HCT116 (cell line): Measurements from ENCODE around the gene SHISA4. TPM values are rescaled to one million over a fixed set of nuclear protein-coding genes. Genes with fewer than 3 reads are reported as not detected.

ENCODE experiments used
- ATAC-seq: fragments of 200-7000 bp; cut with Tn5 transposase; 2 replicates; pipeline ENCODE4 v1.9.1; 2020; ENCODE audit warnings: mild to moderate bottlenecking, moderate library complexity
- BruUV-seq: library from RNA; stranded (reverse); fragments of 400-500 nt; replicated peaks from 2 replicates; lab custom pipeline; 2021; lab: Mats Ljungman, UMichigan
- CTCF ChIA-PET: fragments of 300-600 bp; sonication (Branson Sonifier 250); formaldehyde crosslinking; loops from one replicate; lab custom pipeline; 2021; ENCODE audit warnings: antibody characterized with exemption; lab: Charles Lee
- POLR2A ChIA-PET: fragments of 300-600, 350-600 bp; sonication (Branson Sonifier 250); formaldehyde crosslinking; loops from one replicate; lab custom pipeline; 2021; ENCODE audit warnings: antibody characterized with exemption; lab: Charles Lee
- RAD21 ChIA-PET, 2 experiments: fragments of 300-600 bp; sonication (Branson Sonifier 250); formaldehyde crosslinking; loops; one replicate each; lab custom pipeline; 2023; ENCODE audit warnings: low total read pairs in 2 of 2; ENCODE audit not compliant: uncharacterized antibody in 2 of 2, unreplicated experiment in 2 of 2, low non-redundant PET in 1 of 2; lab: Charles Lee
- DNase-seq: peaks from one replicate; pipeline ENCODE4 v3.0.0-alpha.2; 2010; ENCODE audit warnings: low read depth, low spot score
- H2AFZ ChIP-seq: fragments of 200-600 bp; shearing (Covaris generic), sonication (generic); 2 replicates; pipeline ENCODE4 v1.6.1; 2017; ENCODE audit warnings: low read depth, mixed run types, mixed read lengths, antibody characterized with exemption, low read length; ENCODE audit not compliant: poor library complexity, severe bottlenecking
- H3K27ac ChIP-seq: 2 replicates; pipeline ENCODE4 v1.5.1; 2012; ENCODE audit warnings: low read depth, low read length
- H3K27me3 ChIP-seq: fragments of 200-600 bp; sonication (generic); 2 replicates; pipeline ENCODE4 v1.6.1; 2016; ENCODE audit warnings: mixed run types, low read length, mixed read lengths; ENCODE audit not compliant: insufficient read depth
- H3K36me3 ChIP-seq, 2 experiments: fragments of 200-500 bp in 1 of 2; fragments of 200-600 bp in 1 of 2; sonication (Bioruptor generic) in 1 of 2; sonication (generic) in 1 of 2; 2 replicates each; pipeline versions ENCODE4 v1.5.1 to v1.6.1; 2014 to 2016; ENCODE audit warnings: low read length in 2 of 2, inconsistent platforms in 1 of 2, mixed read lengths in 1 of 2, mixed run types in 1 of 2; ENCODE audit not compliant: insufficient read depth in 2 of 2, control insufficient read depth in 1 of 2
- H3K4me1 ChIP-seq, 2 experiments: fragments of 200-600 bp in 1 of 2; sonication (generic) in 1 of 2; 2 replicates each; pipeline versions ENCODE4 v1.5.1 to v1.6.1; 2012 to 2017; ENCODE audit warnings: low read length in 2 of 2, inconsistent platforms in 1 of 2, mild to moderate bottlenecking in 1 of 2, mixed read lengths in 1 of 2, mixed run types in 1 of 2, moderate library complexity in 1 of 2; ENCODE audit not compliant: insufficient read depth in 2 of 2, control insufficient read depth in 1 of 2
- H3K4me2 ChIP-seq: fragments of 200-600 bp; sonication (generic); 2 replicates; pipeline ENCODE4 v1.6.1; 2017; ENCODE audit warnings: mixed run types, low read length, mixed read lengths
- H3K4me3 ChIP-seq, 2 experiments: fragments of 200-600 bp in 1 of 2; sonication (generic) in 1 of 2; replicated peaks in 1 of 2; 2 replicates each; pipeline ENCODE4 v1.5.1; 2011 to 2016; ENCODE audit warnings: low read length in 2 of 2, control low read depth in 1 of 2, low read depth in 1 of 2, mild to moderate bottlenecking in 1 of 2, mixed read lengths in 1 of 2, mixed run types in 1 of 2
- H3K79me2 ChIP-seq: fragments of 200-600 bp; sonication (generic); 2 replicates; pipeline ENCODE4 v1.6.1; 2017; ENCODE audit warnings: mild to moderate bottlenecking, mixed run types, low read length, moderate library complexity, mixed read lengths; ENCODE audit not compliant: insufficient read depth
- H3K9ac ChIP-seq: fragments of 200-600 bp; sonication (generic); 2 replicates; pipeline ENCODE4 v1.6.1; 2016; ENCODE audit warnings: low read length, mixed read lengths
- H3K9me2 ChIP-seq: fragments of 200-600 bp; sonication (generic), shearing (Covaris generic); 2 replicates; pipeline ENCODE4 v1.6.1; 2017; ENCODE audit warnings: mixed run types, mild to moderate bottlenecking, moderate library complexity; ENCODE audit not compliant: insufficient read depth
- H3K9me3 ChIP-seq, 2 experiments: fragments of 200-500 bp in 1 of 2; fragments of 200-600 bp in 1 of 2; sonication (Bioruptor generic) in 1 of 2; sonication (generic) in 1 of 2; 2 replicates each; pipeline ENCODE4 v1.6.1; 2014 to 2017; ENCODE audit warnings: low read length in 2 of 2, mixed read lengths in 2 of 2, inconsistent platforms in 1 of 2, low read depth in 1 of 2, mild to moderate bottlenecking in 1 of 2, mixed run types in 1 of 2, moderate library complexity in 1 of 2; ENCODE audit not compliant: control insufficient read depth in 1 of 2, insufficient read depth in 1 of 2
- H4K20me1 ChIP-seq: fragments of 200-600 bp; sonication (generic), shearing (Covaris generic); 2 replicates; pipeline ENCODE4 v1.6.1; 2017; ENCODE audit warnings: mixed run types, mild to moderate bottlenecking, moderate library complexity; ENCODE audit not compliant: insufficient read depth
- CBX3 ChIP-seq: IDR thresholded peaks from 2 replicates; pipeline ENCODE4 v1.6.1; 2012; ENCODE audit warnings: low read depth
- EGR1 ChIP-seq: IDR thresholded peaks from 2 replicates; pipeline ENCODE4 v1.6.1; 2012; ENCODE audit warnings: low read depth
- ELF1 ChIP-seq: IDR thresholded peaks from 2 replicates; pipeline ENCODE4 v1.6.1; 2012; ENCODE audit warnings: low read depth, borderline replicate concordance
- EZH2 ChIP-seq: fragments of 200-600 bp; sonication (generic); IDR thresholded peaks from 2 replicates; pipeline ENCODE4 v1.6.1; 2017; ENCODE audit warnings: antibody characterized with exemption, mixed run types
- EZH2phosphoT487 ChIP-seq: fragments of 200-600 bp; IDR thresholded peaks from 2 replicates; pipeline ENCODE4 v1.6.1; 2018; ENCODE audit warnings: antibody characterized with exemption, borderline replicate concordance
- FOSL1 ChIP-seq: IDR thresholded peaks from 2 replicates; pipeline ENCODE4 v1.6.1; 2012; ENCODE audit warnings: low read depth
- JUND ChIP-seq: IDR thresholded peaks from 2 replicates; pipeline ENCODE4 v1.6.1; 2012
- POLR2A ChIP-seq: IDR thresholded peaks from 2 replicates; pipeline ENCODE4 v1.7.0; 2011; ENCODE audit warnings: borderline replicate concordance; ENCODE audit not compliant: insufficient read depth, insufficient read length; ENCODE audit errors: extremely low read depth
- POLR2AphosphoS5 ChIP-seq: IDR thresholded peaks from 2 replicates; pipeline ENCODE4 v1.6.1; 2011; ENCODE audit warnings: mild to moderate bottlenecking, low read depth, low read length, moderate library complexity
- RAD21 ChIP-seq: IDR thresholded peaks from 2 replicates; pipeline ENCODE4 v1.6.1; 2012; ENCODE audit warnings: low read depth, mild to moderate bottlenecking
- SIN3A ChIP-seq: IDR thresholded peaks from 2 replicates; pipeline ENCODE4 v1.6.1; 2012; ENCODE audit warnings: low read depth
- TCF7L2 ChIP-seq: IDR thresholded peaks from 2 replicates; pipeline ENCODE4 v1.7.0; 2011; ENCODE audit warnings: borderline replicate concordance, inconsistent platforms; ENCODE audit not compliant: insufficient read depth, insufficient read length; ENCODE audit errors: extremely low read depth
- YY1 ChIP-seq: IDR thresholded peaks from 2 replicates; pipeline ENCODE4 v1.6.1; 2011; ENCODE audit warnings: low read length, low read depth, moderate library complexity, mild to moderate bottlenecking; ENCODE audit not compliant: insufficient replicate concordance; ENCODE audit errors: extremely low read depth
- ZFX ChIP-seq: fragments of 450-650 bp; IDR thresholded peaks from 2 replicates; pipeline ENCODE4 v1.6.1; 2017
- intact Hi-C: fragments of 100-400 bp; cut with micrococcal nuclease; formaldehyde crosslinking; loops from 2 replicates; pipeline ENCODE4 v1.10.0; 2022
- total RNA-seq: library from RNA; stranded (reverse); gene quantifications from one replicate; pipeline ENCODE4 v1.2.1, GENCODE V29; 2021; ENCODE audit not compliant: unreplicated experiment
- TF ChIP-seq, protein P1 (sequence below): IDR thresholded peaks from 2 replicates; pipeline ENCODE4 v1.6.1; 2012
- TF ChIP-seq, protein P2 (sequence below): IDR thresholded peaks from 2 replicates; pipeline ENCODE4 v1.6.1; 2011; ENCODE audit warnings: mild to moderate bottlenecking, low read length, moderate library complexity; ENCODE audit not compliant: insufficient replicate concordance; ENCODE audit errors: extremely low read depth
- TF ChIP-seq, protein P3 (sequence below): IDR thresholded peaks from 2 replicates; pipeline ENCODE4 v1.6.1; 2012
- TF ChIP-seq, protein P4 (sequence below): IDR thresholded peaks from 2 replicates; pipeline ENCODE4 v1.6.1; 2012; ENCODE audit warnings: low read depth
- TF ChIP-seq, protein P5 (sequence below), 3 experiments: fragments of 200-600 bp in 1 of 3; sonication (generic) in 1 of 3; IDR thresholded peaks in 2 of 3; conservative IDR thresholded peaks in 1 of 3; 2 replicates each; pipeline ENCODE4 v1.5.1; 2012 to 2017; ENCODE audit warnings: low read depth in 2 of 3, low read length in 2 of 3, antibody characterized with exemption in 1 of 3, borderline replicate concordance in 1 of 3, control low read depth in 1 of 3, mild to moderate bottlenecking in 1 of 3, mixed read lengths in 1 of 3, mixed run types in 1 of 3, moderate library complexity in 1 of 3; ENCODE audit not compliant: insufficient read depth in 1 of 3

The SHISA4 gene
- total RNA-seq, 1 experiment from 2014 or later, result 15.2 TPM

DNA sequence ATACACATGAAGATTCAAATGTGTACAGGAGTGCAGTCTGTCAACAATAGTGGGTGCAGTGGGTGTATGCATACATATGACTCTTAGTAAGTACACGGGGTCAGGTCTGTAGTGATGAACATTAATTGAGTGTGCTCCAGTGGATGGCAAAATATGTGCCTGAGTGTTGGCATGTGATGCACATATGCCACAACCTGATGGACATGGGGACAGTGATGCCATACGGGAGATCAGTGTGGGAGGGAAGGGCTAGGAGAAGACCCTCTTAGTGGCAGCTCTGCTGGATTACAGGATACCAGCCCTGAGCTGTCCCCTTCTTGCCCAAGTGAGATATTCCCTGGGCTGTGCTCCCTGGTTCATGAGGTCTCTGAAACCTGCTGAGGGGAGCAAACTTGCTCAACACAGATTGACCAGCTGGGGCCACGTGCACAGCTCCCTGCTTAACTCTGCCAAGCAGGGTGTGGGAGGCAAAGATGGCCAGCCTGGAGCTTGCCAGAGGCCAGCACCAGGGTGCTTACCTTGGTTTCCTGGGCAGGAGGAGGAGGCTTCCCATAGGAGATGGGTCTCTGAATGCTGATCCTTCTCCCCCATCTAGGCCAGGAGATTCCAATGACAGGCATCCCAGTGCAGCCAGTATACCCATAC is 2.2 kb downstream of the SHISA4 start:
- no peak overlapping the region for H3K27ac ChIP-seq
- H3K9me2 ChIP-seq, result no peaks in the 10 kb centered on the region
- DNase-seq (no peak), ATAC-seq (no peak)
- H3K4me1 ChIP-seq, result peaks cover 13 to 26% of the 10 kb centered on the region in 2 experiments; a peak in 3 of 4 replicates
- RAD21 ChIA-PET, result no interaction called here
- no peak overlapping the region for H2AFZ ChIP-seq
- H3K9me3 ChIP-seq, result no peaks in the 10 kb centered on the region
- H3K27me3 ChIP-seq, result no peaks in the 10 kb centered on the region
- H3K36me3 ChIP-seq, result no peaks in the 10 kb centered on the region
- POLR2A ChIA-PET, result no interaction called here
- no TSS peak for BruUV-seq
- no peak overlapping the region for H3K4me3 ChIP-seq
- TF ChIP-seq JUND, result no peak
- TF ChIP-seq, protein P1, sequence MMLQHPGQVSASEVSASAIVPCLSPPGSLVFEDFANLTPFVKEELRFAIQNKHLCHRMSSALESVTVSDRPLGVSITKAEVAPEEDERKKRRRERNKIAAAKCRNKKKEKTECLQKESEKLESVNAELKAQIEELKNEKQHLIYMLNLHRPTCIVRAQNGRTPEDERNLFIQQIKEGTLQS, result no peak
- no peak for TF ChIP-seq CBX3
- no peak for TF ChIP-seq EZH2phosphoT487
- TF ChIP-seq EZH2, result no peak
- TF ChIP-seq POLR2AphosphoS5, result no peak
- TF ChIP-seq, protein P2, sequence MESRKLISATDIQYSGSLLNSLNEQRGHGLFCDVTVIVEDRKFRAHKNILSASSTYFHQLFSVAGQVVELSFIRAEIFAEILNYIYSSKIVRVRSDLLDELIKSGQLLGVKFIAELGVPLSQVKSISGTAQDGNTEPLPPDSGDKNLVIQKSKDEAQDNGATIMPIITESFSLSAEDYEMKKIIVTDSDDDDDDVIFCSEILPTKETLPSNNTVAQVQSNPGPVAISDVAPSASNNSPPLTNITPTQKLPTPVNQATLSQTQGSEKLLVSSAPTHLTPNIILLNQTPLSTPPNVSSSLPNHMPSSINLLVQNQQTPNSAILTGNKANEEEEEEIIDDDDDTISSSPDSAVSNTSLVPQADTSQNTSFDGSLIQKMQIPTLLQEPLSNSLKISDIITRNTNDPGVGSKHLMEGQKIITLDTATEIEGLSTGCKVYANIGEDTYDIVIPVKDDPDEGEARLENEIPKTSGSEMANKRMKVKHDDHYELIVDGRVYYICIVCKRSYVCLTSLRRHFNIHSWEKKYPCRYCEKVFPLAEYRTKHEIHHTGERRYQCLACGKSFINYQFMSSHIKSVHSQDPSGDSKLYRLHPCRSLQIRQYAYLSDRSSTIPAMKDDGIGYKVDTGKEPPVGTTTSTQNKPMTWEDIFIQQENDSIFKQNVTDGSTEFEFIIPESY, result no peak
- no peak for TF ChIP-seq ZFX
- TF ChIP-seq FOSL1, result no peak
- TF ChIP-seq SIN3A, result no peak
- no peak for TF ChIP-seq EGR1
- TF ChIP-seq TCF7L2, result no peak
- TF ChIP-seq RAD21, result no peak
- no peak for TF ChIP-seq ELF1
- TF ChIP-seq, protein P3, sequence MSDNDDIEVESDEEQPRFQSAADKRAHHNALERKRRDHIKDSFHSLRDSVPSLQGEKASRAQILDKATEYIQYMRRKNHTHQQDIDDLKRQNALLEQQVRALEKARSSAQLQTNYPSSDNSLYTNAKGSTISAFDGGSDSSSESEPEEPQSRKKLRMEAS, result no peak
- TF ChIP-seq, protein P4, sequence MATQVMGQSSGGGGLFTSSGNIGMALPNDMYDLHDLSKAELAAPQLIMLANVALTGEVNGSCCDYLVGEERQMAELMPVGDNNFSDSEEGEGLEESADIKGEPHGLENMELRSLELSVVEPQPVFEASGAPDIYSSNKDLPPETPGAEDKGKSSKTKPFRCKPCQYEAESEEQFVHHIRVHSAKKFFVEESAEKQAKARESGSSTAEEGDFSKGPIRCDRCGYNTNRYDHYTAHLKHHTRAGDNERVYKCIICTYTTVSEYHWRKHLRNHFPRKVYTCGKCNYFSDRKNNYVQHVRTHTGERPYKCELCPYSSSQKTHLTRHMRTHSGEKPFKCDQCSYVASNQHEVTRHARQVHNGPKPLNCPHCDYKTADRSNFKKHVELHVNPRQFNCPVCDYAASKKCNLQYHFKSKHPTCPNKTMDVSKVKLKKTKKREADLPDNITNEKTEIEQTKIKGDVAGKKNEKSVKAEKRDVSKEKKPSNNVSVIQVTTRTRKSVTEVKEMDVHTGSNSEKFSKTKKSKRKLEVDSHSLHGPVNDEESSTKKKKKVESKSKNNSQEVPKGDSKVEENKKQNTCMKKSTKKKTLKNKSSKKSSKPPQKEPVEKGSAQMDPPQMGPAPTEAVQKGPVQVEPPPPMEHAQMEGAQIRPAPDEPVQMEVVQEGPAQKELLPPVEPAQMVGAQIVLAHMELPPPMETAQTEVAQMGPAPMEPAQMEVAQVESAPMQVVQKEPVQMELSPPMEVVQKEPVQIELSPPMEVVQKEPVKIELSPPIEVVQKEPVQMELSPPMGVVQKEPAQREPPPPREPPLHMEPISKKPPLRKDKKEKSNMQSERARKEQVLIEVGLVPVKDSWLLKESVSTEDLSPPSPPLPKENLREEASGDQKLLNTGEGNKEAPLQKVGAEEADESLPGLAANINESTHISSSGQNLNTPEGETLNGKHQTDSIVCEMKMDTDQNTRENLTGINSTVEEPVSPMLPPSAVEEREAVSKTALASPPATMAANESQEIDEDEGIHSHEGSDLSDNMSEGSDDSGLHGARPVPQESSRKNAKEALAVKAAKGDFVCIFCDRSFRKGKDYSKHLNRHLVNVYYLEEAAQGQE, result no peak
- no peak for TF ChIP-seq POLR2A
- TF ChIP-seq, protein P5, sequence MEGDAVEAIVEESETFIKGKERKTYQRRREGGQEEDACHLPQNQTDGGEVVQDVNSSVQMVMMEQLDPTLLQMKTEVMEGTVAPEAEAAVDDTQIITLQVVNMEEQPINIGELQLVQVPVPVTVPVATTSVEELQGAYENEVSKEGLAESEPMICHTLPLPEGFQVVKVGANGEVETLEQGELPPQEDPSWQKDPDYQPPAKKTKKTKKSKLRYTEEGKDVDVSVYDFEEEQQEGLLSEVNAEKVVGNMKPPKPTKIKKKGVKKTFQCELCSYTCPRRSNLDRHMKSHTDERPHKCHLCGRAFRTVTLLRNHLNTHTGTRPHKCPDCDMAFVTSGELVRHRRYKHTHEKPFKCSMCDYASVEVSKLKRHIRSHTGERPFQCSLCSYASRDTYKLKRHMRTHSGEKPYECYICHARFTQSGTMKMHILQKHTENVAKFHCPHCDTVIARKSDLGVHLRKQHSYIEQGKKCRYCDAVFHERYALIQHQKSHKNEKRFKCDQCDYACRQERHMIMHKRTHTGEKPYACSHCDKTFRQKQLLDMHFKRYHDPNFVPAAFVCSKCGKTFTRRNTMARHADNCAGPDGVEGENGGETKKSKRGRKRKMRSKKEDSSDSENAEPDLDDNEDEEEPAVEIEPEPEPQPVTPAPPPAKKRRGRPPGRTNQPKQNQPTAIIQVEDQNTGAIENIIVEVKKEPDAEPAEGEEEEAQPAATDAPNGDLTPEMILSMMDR (IDR thresholded peaks at IDR 0.05 in 2 of 3, conservative IDR thresholded peaks at IDR 0.05 in 1 of 3; ENCODE audit: borderline replicate concordance in 1 of 3, insufficient read depth in 1 of 3, low read depth in 2 of 3, low read length in 2 of 3), result no peak
- TF ChIP-seq YY1, result no peak
- TF ChIP-seq, all 23 proteins: peak for 0
- intact Hi-C loops, result no loop called here
- Histone ChIP-seq H3K79me2 (no peaks in the 10 kb centered on the region), H4K20me1 (no peaks in the 10 kb centered on the region), H3K9ac (no peak overlapping the region), H3K4me2 (no peak overlapping the region)
- CTCF ChIA-PET, result no interaction called here
